Upper lobe of left lung (tissue), 4 donors: ENCODE results near the gene NF2.

Experiments
- EP300 ChIP-seq, 4 donors: sonication (generic); formaldehyde crosslinking; IDR thresholded peaks; one replicate each; pipeline ENCODE4 v1.5.1; 2017; ENCODE audit warnings: antibody characterized with exemption in 4 of 4, control low read depth in 2 of 4
- TF ChIP-seq, protein P1 (sequence below), 6 experiments: fragments of 450-650 bp in 4 of 6; fragments of 200-600 bp in 2 of 6; sonication (generic) in 2 of 6; IDR thresholded peaks; one replicate each; pipeline ENCODE4 v1.5.1; 2016 to 2019; ENCODE audit warnings: antibody characterized with exemption in 6 of 6

GRCh38 chr22:29719899-29720645 is 116.6 kb downstream of the NF2 start, which contains the start of gene CABP7:
- TF ChIP-seq, protein P1, sequence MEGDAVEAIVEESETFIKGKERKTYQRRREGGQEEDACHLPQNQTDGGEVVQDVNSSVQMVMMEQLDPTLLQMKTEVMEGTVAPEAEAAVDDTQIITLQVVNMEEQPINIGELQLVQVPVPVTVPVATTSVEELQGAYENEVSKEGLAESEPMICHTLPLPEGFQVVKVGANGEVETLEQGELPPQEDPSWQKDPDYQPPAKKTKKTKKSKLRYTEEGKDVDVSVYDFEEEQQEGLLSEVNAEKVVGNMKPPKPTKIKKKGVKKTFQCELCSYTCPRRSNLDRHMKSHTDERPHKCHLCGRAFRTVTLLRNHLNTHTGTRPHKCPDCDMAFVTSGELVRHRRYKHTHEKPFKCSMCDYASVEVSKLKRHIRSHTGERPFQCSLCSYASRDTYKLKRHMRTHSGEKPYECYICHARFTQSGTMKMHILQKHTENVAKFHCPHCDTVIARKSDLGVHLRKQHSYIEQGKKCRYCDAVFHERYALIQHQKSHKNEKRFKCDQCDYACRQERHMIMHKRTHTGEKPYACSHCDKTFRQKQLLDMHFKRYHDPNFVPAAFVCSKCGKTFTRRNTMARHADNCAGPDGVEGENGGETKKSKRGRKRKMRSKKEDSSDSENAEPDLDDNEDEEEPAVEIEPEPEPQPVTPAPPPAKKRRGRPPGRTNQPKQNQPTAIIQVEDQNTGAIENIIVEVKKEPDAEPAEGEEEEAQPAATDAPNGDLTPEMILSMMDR (IDR thresholded peaks at IDR 0.05), result no peak
- no peak for TF ChIP-seq EP300 (IDR thresholded peaks at IDR 0.05)
